Activated CD8-positive, alpha-beta memory T cell treated with anti-CD3 and anti-CD28 coated beads, Interleukin-2, amount 10 ng/mL, durations not matched to agents 7 days and 5 days (primary cell): ENCODE results near the gene MRPL18. TPM values are rescaled to one million over a fixed set of nuclear protein-coding genes. Genes with fewer than 3 reads are reported as not detected.
A peak's percentile ranks its signal among the peaks of the same experiment; 100 is the strongest.
"Not testable (repeated sequence)": the region's sequence is repeated elsewhere in the genome, so short reads cannot be mapped to it uniquely, and the experiment has no call there.

Experiments used
- ATAC-seq: fragments of 150-1000 bp; cut with Tn5 transposase; one replicate; pipeline ENCODE4 v1.10.0; 2021; ENCODE audit warnings: moderate library complexity
- CTCF ChIA-PET: fragments of 350-600 bp; sonication (Branson Sonifier 250); formaldehyde crosslinking; loops from one replicate; lab custom pipeline; 2021; ENCODE audit warnings: antibody characterized with exemption; lab: Charles Lee
- DNase-seq: peaks from one replicate; pipeline ENCODE4 v3.0.0-alpha.2; 2020
- H3K27ac Mint-ChIP-seq: one replicate; pipeline ENCODE4 v1.8.0; 2021; ENCODE audit warnings: mild to moderate bottlenecking, mixed read lengths
- H3K27me3 Mint-ChIP-seq: one replicate; pipeline ENCODE4 v1.8.0; 2021; ENCODE audit warnings: mixed read lengths
- H3K36me3 Mint-ChIP-seq: one replicate; pipeline ENCODE4 v1.8.0; 2021; ENCODE audit warnings: mild to moderate bottlenecking, mixed read lengths
- H3K4me1 Mint-ChIP-seq: one replicate; pipeline ENCODE4 v1.8.0; 2021; ENCODE audit warnings: mixed read lengths
- H3K4me3 Mint-ChIP-seq: one replicate; pipeline ENCODE4 v1.8.0; 2021; ENCODE audit warnings: mild to moderate bottlenecking, moderate library complexity, mixed read lengths
- H3K9me3 Mint-ChIP-seq: one replicate; pipeline ENCODE4 v1.8.0; 2022; ENCODE audit warnings: low read depth, mixed read lengths
- total RNA-seq, 2 experiments: library from RNA; stranded (reverse); gene quantifications; one replicate each; pipeline ENCODE4 v1.2.3, GENCODE V29; 2021

MRPL18 gene
- total RNA-seq, 2 experiments from 2014 or later = 74.4 to 87.0 TPM

GRCh38 chr6:159808647-159809046, 18.4 kb downstream of the MRPL18 start:
- H3K9me3 Mint-ChIP-seq = no peaks in the 10 kb centered on the region
- ATAC-seq = no peak
- no peak overlapping the region for H3K27ac Mint-ChIP-seq
- DNase-seq = no peak
- H3K27me3 Mint-ChIP-seq = no peaks in the 10 kb centered on the region
- H3K4me3 Mint-ChIP-seq = no peak overlapping the region
- CTCF ChIA-PET = interaction anchor here (1.1 kb wide), 1 partner anchor 11 kb away, joined by 3 read pairs; no protein-coding TSS in a partner anchor
- H3K36me3 Mint-ChIP-seq = no peaks in the 10 kb centered on the region
- peaks cover 2% of the 10 kb centered on the region for H3K4me1 Mint-ChIP-seq

GRCh38 chr6:159809149-159809548, 18.9 kb downstream of the MRPL18 start:
- H3K9me3 Mint-ChIP-seq = no peaks in the 10 kb centered on the region
- H3K36me3 Mint-ChIP-seq = no peaks in the 10 kb centered on the region
- peaks cover 2% of the 10 kb centered on the region for H3K4me1 Mint-ChIP-seq
- ATAC-seq = no peak
- H3K27me3 Mint-ChIP-seq = no peaks in the 10 kb centered on the region
- H3K27ac Mint-ChIP-seq = no peak overlapping the region
- H3K4me3 Mint-ChIP-seq = no peak overlapping the region
- no peak for DNase-seq
- CTCF ChIA-PET = interaction anchor here (1.1 kb wide), 1 partner anchor 10 kb away, joined by 3 read pairs; no protein-coding TSS in a partner anchor

GRCh38 chr6:159813781-159814180, 23.5 kb downstream of the MRPL18 start:
- DNase-seq = no peak
- peaks cover 2% of the 10 kb centered on the region for H3K4me1 Mint-ChIP-seq
- H3K36me3 Mint-ChIP-seq = no peaks in the 10 kb centered on the region
- no peaks in the 10 kb centered on the region for H3K27me3 Mint-ChIP-seq
- H3K27ac Mint-ChIP-seq = no peak overlapping the region
- H3K4me3 Mint-ChIP-seq = no peak overlapping the region
- CTCF ChIA-PET = no interaction called here
- no peaks in the 10 kb centered on the region for H3K9me3 Mint-ChIP-seq
- no peak for ATAC-seq

- no peak for DNase-seq
- Mint-ChIP-seq H3K9me3 (no peaks in the 10 kb centered on the region), H3K27ac (no peak overlapping the region), H3K36me3 (no peaks in the 10 kb centered on the region), H3K4me3 (no peak overlapping the region), H3K4me1 (peaks cover 12% of the 10 kb centered on the region), H3K27me3 (no peaks in the 10 kb centered on the region)
- CTCF ChIA-PET = no interaction called here
- ATAC-seq = no peak
Observed at GRCh38 chr6:159815410-159815809, 25.1 kb downstream of the MRPL18 start.

GRCh38 chr6:159816775-159817174, 26.5 kb downstream of the MRPL18 start:
- not testable (repeated sequence) for H3K27me3 Mint-ChIP-seq, H3K9me3 Mint-ChIP-seq, ATAC-seq, H3K4me3 Mint-ChIP-seq, H3K36me3 Mint-ChIP-seq, DNase-seq, H3K27ac Mint-ChIP-seq
- peaks cover 13% of the 10 kb centered on the region for H3K4me1 Mint-ChIP-seq
- CTCF ChIA-PET = interaction anchor here (1.3 kb wide), 1 partner anchor 25 kb away, joined by 3 read pairs; no protein-coding TSS in a partner anchor

GRCh38 chr6:159817951-159818739, 27.9 kb downstream of the MRPL18 start:
- CTCF ChIA-PET = no interaction called here
- Mint-ChIP-seq H3K36me3 (no peaks in the 10 kb centered on the region), H3K27me3 (no peaks in the 10 kb centered on the region), H3K9me3 (no peaks in the 10 kb centered on the region), H3K4me1 (peaks cover 13% of the 10 kb centered on the region), H3K27ac (no peak overlapping the region), H3K4me3 (no peak overlapping the region)
- ATAC-seq (no peak), DNase-seq (no peak)

GRCh38 chr6:159819098-159819497, 28.8 kb downstream of the MRPL18 start:
- H3K9me3 Mint-ChIP-seq = no peaks in the 10 kb centered on the region

GRCh38 chr6:159819932-159820640, 29.8 kb downstream of the MRPL18 start:
- peak overlapping the region; percentile 78 for H3K27ac Mint-ChIP-seq
- peak; percentile 76 for ATAC-seq
- peak; percentile 63 for DNase-seq
- CTCF ChIA-PET = interaction anchor here (0.8 to 2.2 kb wide), 2 partner anchors 11 to 29 kb away, joined by 3 to 7 read pairs; no protein-coding TSS in a partner anchor
- peaks cover 13% of the 10 kb centered on the region for H3K4me1 Mint-ChIP-seq
- no peaks in the 10 kb centered on the region for H3K36me3 Mint-ChIP-seq
- no peaks in the 10 kb centered on the region for H3K9me3 Mint-ChIP-seq
- no peaks in the 10 kb centered on the region for H3K27me3 Mint-ChIP-seq
- peak overlapping the region; percentile 54 for H3K4me3 Mint-ChIP-seq

More at GRCh38 chr6:159819098-159819497, 28.8 kb downstream of the MRPL18 start:
- H3K4me1 Mint-ChIP-seq = peaks cover 13% of the 10 kb centered on the region
- CTCF ChIA-PET = interaction anchor here (0.8 to 2.2 kb wide), 2 partner anchors 10 to 28 kb away, joined by 3 to 7 read pairs; no protein-coding TSS in a partner anchor
- DNase-seq (no peak), ATAC-seq (no peak)
- no peak overlapping the region for H3K27ac Mint-ChIP-seq
- H3K36me3 Mint-ChIP-seq = no peaks in the 10 kb centered on the region
- no peaks in the 10 kb centered on the region for H3K27me3 Mint-ChIP-seq
- H3K4me3 Mint-ChIP-seq = peak overlapping the region; percentile 54

GRCh38 chr6:159821122-159821521, 30.9 kb downstream of the MRPL18 start:
- H3K27ac Mint-ChIP-seq = no peak overlapping the region
- CTCF ChIA-PET = interaction anchor here (2.2 kb wide), 1 partner anchor 30 kb away, joined by 7 read pairs; no protein-coding TSS in a partner anchor

GRCh38 chr6:159821726-159822125, 31.5 kb downstream of the MRPL18 start:
- no peak overlapping the region for H3K4me3 Mint-ChIP-seq
- ATAC-seq (no peak), DNase-seq (no peak)
- H3K27me3 Mint-ChIP-seq = no peaks in the 10 kb centered on the region
- CTCF ChIA-PET = no interaction called here
- no peak overlapping the region for H3K27ac Mint-ChIP-seq
- H3K9me3 Mint-ChIP-seq = no peaks in the 10 kb centered on the region
- H3K4me1 Mint-ChIP-seq = peaks cover 13% of the 10 kb centered on the region
- no peaks in the 10 kb centered on the region for H3K36me3 Mint-ChIP-seq

More at GRCh38 chr6:159821122-159821521, 30.9 kb downstream of the MRPL18 start:
- ATAC-seq = no peak
- no peaks in the 10 kb centered on the region for H3K9me3 Mint-ChIP-seq
- H3K4me3 Mint-ChIP-seq = no peak overlapping the region
- peaks cover 13% of the 10 kb centered on the region for H3K4me1 Mint-ChIP-seq
- no peaks in the 10 kb centered on the region for H3K36me3 Mint-ChIP-seq
- no peak for DNase-seq
- no peaks in the 10 kb centered on the region for H3K27me3 Mint-ChIP-seq

GRCh38 chr6:159823953-159824352, 33.7 kb downstream of the MRPL18 start:
- Mint-ChIP-seq H3K36me3 (no peaks in the 10 kb centered on the region), H3K27me3 (no peaks in the 10 kb centered on the region), H3K4me1 (peaks cover 13% of the 10 kb centered on the region), H3K4me3 (no peak overlapping the region), H3K9me3 (no peaks in the 10 kb centered on the region), H3K27ac (no peak overlapping the region)
- ATAC-seq (no peak), DNase-seq (no peak)
- CTCF ChIA-PET = no interaction called here

GRCh38 chr6:159824690-159825089, 34.4 kb downstream of the MRPL18 start:
- H3K27me3 Mint-ChIP-seq, H3K36me3 Mint-ChIP-seq, DNase-seq, ATAC-seq, H3K4me3 Mint-ChIP-seq, CTCF ChIA-PET, H3K9me3 Mint-ChIP-seq, H3K27ac Mint-ChIP-seq: not testable (repeated sequence)
- peaks cover 13% of the 10 kb centered on the region for H3K4me1 Mint-ChIP-seq

- H3K9me3 Mint-ChIP-seq = no peaks in the 10 kb centered on the region
Observed at GRCh38 chr6:159826004-159826403, 35.7 kb downstream of the MRPL18 start.

More at GRCh38 chr6:159826004-159826403, 35.7 kb downstream of the MRPL18 start:
- CTCF ChIA-PET = no interaction called here
- Mint-ChIP-seq H3K27me3 (peaks cover 5% of the 10 kb centered on the region), H3K4me3 (no peak overlapping the region), H3K36me3 (no peaks in the 10 kb centered on the region), H3K4me1 (peaks cover 7% of the 10 kb centered on the region), H3K27ac (no peak overlapping the region)
- DNase-seq (no peak), ATAC-seq (no peak)
